ENCODE measurements around the gene FGFRL1.

- TF ChIP-seq EZH2 (IDR thresholded peaks at IDR 0.05; ENCODE audit: insufficient read depth, poor library complexity, severe bottlenecking) (no peak), EZH2phosphoT487 (IDR thresholded peaks at IDR 0.05; ENCODE audit: insufficient read depth, low read depth) (no peak)
Measured at GRCh38 chr4:971666-972500, 39.5 kb upstream of the FGFRL1 start.

All from GM23248 (cell line).